ENCODE results near the gene TMEM247. TPM values are rescaled to one million over a fixed set of nuclear protein-coding genes. Genes with fewer than 3 reads are reported as not detected.

TMEM247 gene
- total and polyA plus RNA-seq, 2 experiments from 2014 or later = not detected

- Histone ChIP-seq H3K4me2 (no peak overlapping the region), H3K9me3 (ENCODE audit: low read depth) (no peaks in the 10 kb centered on the region), H3K36me3 (replicated peaks; ENCODE audit: insufficient read depth, low read depth) (no peaks in the 10 kb centered on the region), H3K27me3 (no peaks in the 10 kb centered on the region), H3K4me3 (no peak overlapping the region), H4K20me1 (ENCODE audit: insufficient read depth, poor library complexity, severe bottlenecking) (no peaks in the 10 kb centered on the region), H3K27ac (no peak overlapping the region), H3K9me2 (replicated peaks; ENCODE audit: insufficient read depth) (no peaks in the 10 kb centered on the region), H3K79me2 (no peaks in the 10 kb centered on the region), H2AFZ (no peak overlapping the region), H3K4me1 (ENCODE audit: insufficient read depth) (no peaks in the 10 kb centered on the region)
- DNase-seq (ENCODE audit: low spot score) = no peak
- TF ChIP-seq EZH2 (IDR thresholded peaks at IDR 0.05; ENCODE audit: borderline replicate concordance) (no peak), EZH2phosphoT487 (IDR thresholded peaks at IDR 0.05; ENCODE audit: low read depth, severe bottlenecking, unreplicated experiment) (no peak)
- TF ChIP-seq, protein P1, sequence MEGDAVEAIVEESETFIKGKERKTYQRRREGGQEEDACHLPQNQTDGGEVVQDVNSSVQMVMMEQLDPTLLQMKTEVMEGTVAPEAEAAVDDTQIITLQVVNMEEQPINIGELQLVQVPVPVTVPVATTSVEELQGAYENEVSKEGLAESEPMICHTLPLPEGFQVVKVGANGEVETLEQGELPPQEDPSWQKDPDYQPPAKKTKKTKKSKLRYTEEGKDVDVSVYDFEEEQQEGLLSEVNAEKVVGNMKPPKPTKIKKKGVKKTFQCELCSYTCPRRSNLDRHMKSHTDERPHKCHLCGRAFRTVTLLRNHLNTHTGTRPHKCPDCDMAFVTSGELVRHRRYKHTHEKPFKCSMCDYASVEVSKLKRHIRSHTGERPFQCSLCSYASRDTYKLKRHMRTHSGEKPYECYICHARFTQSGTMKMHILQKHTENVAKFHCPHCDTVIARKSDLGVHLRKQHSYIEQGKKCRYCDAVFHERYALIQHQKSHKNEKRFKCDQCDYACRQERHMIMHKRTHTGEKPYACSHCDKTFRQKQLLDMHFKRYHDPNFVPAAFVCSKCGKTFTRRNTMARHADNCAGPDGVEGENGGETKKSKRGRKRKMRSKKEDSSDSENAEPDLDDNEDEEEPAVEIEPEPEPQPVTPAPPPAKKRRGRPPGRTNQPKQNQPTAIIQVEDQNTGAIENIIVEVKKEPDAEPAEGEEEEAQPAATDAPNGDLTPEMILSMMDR (IDR thresholded peaks at IDR 0.05; ENCODE audit: poor library complexity) = no peak
These were observed 33.8 kb upstream of the TMEM247 start for GRCh38 chr2:46445556-46445955.

DNA sequence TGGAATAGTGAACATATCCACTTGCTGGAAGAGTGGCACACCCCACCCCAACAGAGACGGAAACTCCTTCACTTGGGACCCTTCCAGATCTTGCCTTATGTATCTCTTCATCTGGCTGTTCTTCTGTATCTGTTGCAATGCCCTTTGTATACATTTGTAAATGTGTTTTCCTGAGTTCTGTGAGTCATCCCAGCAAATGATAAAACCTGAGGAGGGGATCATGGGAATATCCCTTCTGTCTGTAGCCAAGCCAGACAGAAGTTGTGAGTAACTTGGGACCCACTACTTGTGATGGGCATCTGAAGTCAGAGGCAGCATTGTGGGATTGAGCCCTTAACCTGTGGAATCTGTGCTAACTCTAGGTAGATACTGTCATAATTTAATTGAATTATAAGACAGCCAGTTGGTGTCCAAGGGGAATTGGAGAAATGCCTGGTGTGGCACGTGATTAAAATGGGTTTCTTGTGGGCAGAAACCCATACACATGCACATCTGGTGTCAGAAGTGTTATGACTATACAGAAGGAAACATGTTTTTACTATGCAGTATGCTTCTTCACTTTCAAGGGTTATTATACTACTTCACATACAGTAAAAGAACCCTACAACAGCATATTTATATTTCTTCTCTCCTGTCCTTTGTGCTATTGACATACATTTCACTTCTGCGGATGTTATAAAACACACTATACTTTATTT lies 32.3 kb upstream of the TMEM247 start:
- Histone ChIP-seq H4K20me1 (ENCODE audit: insufficient read depth, poor library complexity, severe bottlenecking) (no peaks in the 10 kb centered on the region), H3K36me3 (replicated peaks; ENCODE audit: insufficient read depth, low read depth) (no peaks in the 10 kb centered on the region), H3K4me1 (ENCODE audit: insufficient read depth) (no peaks in the 10 kb centered on the region), H3K9me3 (ENCODE audit: low read depth) (no peaks in the 10 kb centered on the region), H3K27me3 (no peaks in the 10 kb centered on the region), H3K4me2 (no peak overlapping the region), H2AFZ (no peak overlapping the region), H3K4me3 (no peak overlapping the region), H3K27ac (no peak overlapping the region), H3K9me2 (replicated peaks; ENCODE audit: insufficient read depth) (no peaks in the 10 kb centered on the region), H3K79me2 (no peaks in the 10 kb centered on the region)
- 81% methylated on average over 3 of the region's 3 CpGs for WGBS (ENCODE audit: low lambda C conversion rate, missing lambda C conversion rate)
- TF ChIP-seq EZH2 (IDR thresholded peaks at IDR 0.05; ENCODE audit: borderline replicate concordance) = no peak
- DNase-seq (ENCODE audit: low spot score) = no peak

DNA sequence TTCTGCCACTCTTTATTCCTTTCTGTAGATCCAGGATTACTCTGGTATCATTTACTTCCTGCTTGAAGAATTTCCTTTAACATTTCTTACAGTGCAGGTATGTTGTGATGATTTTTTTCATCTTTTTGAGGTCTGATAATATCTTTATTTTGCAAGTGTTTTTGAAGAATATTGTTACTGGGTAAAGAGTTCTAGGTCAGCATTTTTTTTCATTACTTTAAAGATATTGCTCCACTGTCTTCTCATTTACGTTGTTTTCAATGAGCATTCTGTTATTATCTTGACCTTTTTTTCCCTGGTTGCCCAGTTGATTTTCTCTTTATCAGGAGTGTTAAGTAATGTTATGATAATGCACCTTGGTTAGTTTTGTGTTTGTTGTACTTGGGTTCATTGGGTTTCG lies 31.7 kb upstream of the TMEM247 start:
- Histone ChIP-seq H3K79me2 (no peaks in the 10 kb centered on the region), H3K27me3 (no peaks in the 10 kb centered on the region), H3K9me2 (replicated peaks; ENCODE audit: insufficient read depth) (no peaks in the 10 kb centered on the region), H3K4me1 (ENCODE audit: insufficient read depth) (no peaks in the 10 kb centered on the region), H3K36me3 (replicated peaks; ENCODE audit: insufficient read depth, low read depth) (no peaks in the 10 kb centered on the region), H3K27ac (no peak overlapping the region), H3K4me2 (no peak overlapping the region), H2AFZ (no peak overlapping the region), H3K4me3 (no peak overlapping the region), H4K20me1 (ENCODE audit: insufficient read depth, poor library complexity, severe bottlenecking) (no peaks in the 10 kb centered on the region), H3K9me3 (ENCODE audit: low read depth) (no peaks in the 10 kb centered on the region)
- TF ChIP-seq EZH2 (IDR thresholded peaks at IDR 0.05; ENCODE audit: borderline replicate concordance) = no peak
- TF ChIP-seq, protein P1 (IDR thresholded peaks at IDR 0.05; ENCODE audit: poor library complexity) = no peak
- DNase-seq (ENCODE audit: low spot score) = no peak
- 93% methylated on average over 2 of the region's 2 CpGs for WGBS (ENCODE audit: low lambda C conversion rate, missing lambda C conversion rate)

- DNase-seq (ENCODE audit: low spot score) = no peak
- Histone ChIP-seq H3K79me2 (no peaks in the 10 kb centered on the region), H3K36me3 (replicated peaks; ENCODE audit: insufficient read depth, low read depth) (no peaks in the 10 kb centered on the region), H3K27me3 (no peaks in the 10 kb centered on the region), H4K20me1 (ENCODE audit: insufficient read depth, poor library complexity, severe bottlenecking) (no peaks in the 10 kb centered on the region), H2AFZ (no peak overlapping the region), H3K27ac (no peak overlapping the region), H3K4me3 (no peak overlapping the region), H3K9me2 (replicated peaks; ENCODE audit: insufficient read depth) (no peaks in the 10 kb centered on the region), H3K4me1 (ENCODE audit: insufficient read depth) (no peaks in the 10 kb centered on the region), H3K9me3 (ENCODE audit: low read depth) (no peaks in the 10 kb centered on the region), H3K4me2 (no peak overlapping the region)
- TF ChIP-seq EZH2 (IDR thresholded peaks at IDR 0.05; ENCODE audit: borderline replicate concordance) (no peak), EZH2phosphoT487 (IDR thresholded peaks at IDR 0.05; ENCODE audit: low read depth, severe bottlenecking, unreplicated experiment) (no peak)
- TF ChIP-seq, protein P1 (IDR thresholded peaks at IDR 0.05; ENCODE audit: poor library complexity) = no peak
- WGBS (ENCODE audit: low lambda C conversion rate, missing lambda C conversion rate) = 96% methylated on average over 6 of the region's 6 CpGs
These were observed 31.3 kb upstream of the TMEM247 start for GRCh38 chr2:46448111-46448510.
